ENCODE measurements around the gene NOTUM.

Gene NOTUM

GRCh38 chr17:81913394-81914102 is 47.4 kb downstream of the NOTUM start:
- Histone ChIP-seq H3K36me3 (ENCODE audit: insufficient read depth, low read length) (peaks cover 62% of the 10 kb centered on the region), H3K9ac (ENCODE audit: low read depth, low read length) (no peak overlapping the region)
- TF ChIP-seq EZH2 (IDR thresholded peaks at IDR 0.05; ENCODE audit: borderline replicate concordance, low read depth, low read length, severe bottlenecking) (no peak), CTCF (IDR thresholded peaks at IDR 0.05; ENCODE audit: borderline replicate concordance, extremely low read depth, low read length, poor library complexity, severe bottlenecking) (no peak)

GRCh38 chr17:81912441-81913309 is 48.3 kb downstream of the NOTUM start:
- peaks cover 67% of the 10 kb centered on the region for H4K20me1 ChIP-seq (ENCODE audit: insufficient read depth, low read length)
- H3K9ac ChIP-seq (ENCODE audit: low read depth, low read length) = no peak overlapping the region
- peaks cover 69% of the 10 kb centered on the region for H3K36me3 ChIP-seq (ENCODE audit: insufficient read depth, low read length)
- no peak overlapping the region for H2AFZ ChIP-seq (ENCODE audit: low read depth, low read length)
- TF ChIP-seq CTCF (IDR thresholded peaks at IDR 0.05; ENCODE audit: borderline replicate concordance, extremely low read depth, low read length, poor library complexity, severe bottlenecking) (no peak), EZH2 (IDR thresholded peaks at IDR 0.05; ENCODE audit: borderline replicate concordance, low read depth, low read length, severe bottlenecking) (no peak)
- H3K9me3 ChIP-seq (ENCODE audit: insufficient read depth, low read length, severe bottlenecking) = no peaks in the 10 kb centered on the region
- ATAC-seq (ENCODE audit: insufficient read depth, low read depth) = no peak
- peaks cover 43% of the 10 kb centered on the region for H3K4me1 ChIP-seq (ENCODE audit: insufficient read depth, low read length)
- no peaks in the 10 kb centered on the region for H3K27me3 ChIP-seq (ENCODE audit: insufficient read depth, low read length, poor library complexity)
- H3K4me3 ChIP-seq (ENCODE audit: low read depth in 1 of 2, low read length in 2 of 2) = no peak overlapping the region
- H3K27ac ChIP-seq (ENCODE audit: low read length) = no peak overlapping the region
- no peak overlapping the region for H3K4me2 ChIP-seq (ENCODE audit: insufficient read depth, low read length)
- H3K79me2 ChIP-seq (ENCODE audit: insufficient read depth, low read length) = peaks cover 44% of the 10 kb centered on the region
- DNase-seq = no peak

More at GRCh38 chr17:81913394-81914102, 47.4 kb downstream of the NOTUM start:
- DNase-seq (no peak), ATAC-seq (ENCODE audit: insufficient read depth, low read depth) (no peak)
- Histone ChIP-seq H3K79me2 (ENCODE audit: insufficient read depth, low read length) (peaks cover 47% of the 10 kb centered on the region), H3K4me2 (ENCODE audit: insufficient read depth, low read length) (no peak overlapping the region), H3K27me3 (ENCODE audit: insufficient read depth, low read length, poor library complexity) (no peaks in the 10 kb centered on the region), H3K9me3 (ENCODE audit: insufficient read depth, low read length, severe bottlenecking) (no peaks in the 10 kb centered on the region), H2AFZ (ENCODE audit: low read depth, low read length) (no peak overlapping the region), H4K20me1 (ENCODE audit: insufficient read depth, low read length) (peaks cover 60% of the 10 kb centered on the region), H3K4me3 (ENCODE audit: low read depth in 1 of 2, low read length in 2 of 2) (no peak overlapping the region), H3K4me1 (ENCODE audit: insufficient read depth, low read length) (peaks cover 48% of the 10 kb centered on the region), H3K27ac (ENCODE audit: low read length) (no peak overlapping the region)

GRCh38 chr17:81911969-81912368 is 49.0 kb downstream of the NOTUM start:
- TF ChIP-seq CTCF (IDR thresholded peaks at IDR 0.05; ENCODE audit: borderline replicate concordance, extremely low read depth, low read length, poor library complexity, severe bottlenecking) (no peak), EZH2 (IDR thresholded peaks at IDR 0.05; ENCODE audit: borderline replicate concordance, low read depth, low read length, severe bottlenecking) (no peak)
- Histone ChIP-seq H3K4me1 (ENCODE audit: insufficient read depth, low read length) (peaks cover 37% of the 10 kb centered on the region), H3K9me3 (ENCODE audit: insufficient read depth, low read length, severe bottlenecking) (no peaks in the 10 kb centered on the region), H3K9ac (ENCODE audit: low read depth, low read length) (no peak overlapping the region), H3K27me3 (ENCODE audit: insufficient read depth, low read length, poor library complexity) (no peaks in the 10 kb centered on the region), H3K36me3 (ENCODE audit: insufficient read depth, low read length) (peaks cover 74% of the 10 kb centered on the region), H3K4me3 (ENCODE audit: low read depth in 1 of 2, low read length in 2 of 2) (no peak overlapping the region), H3K4me2 (ENCODE audit: insufficient read depth, low read length) (peak overlapping the region; percentile 62), H3K79me2 (ENCODE audit: insufficient read depth, low read length) (peaks cover 37% of the 10 kb centered on the region), H2AFZ (ENCODE audit: low read depth, low read length) (no peak overlapping the region), H3K27ac (ENCODE audit: low read length) (no peak overlapping the region), H4K20me1 (ENCODE audit: insufficient read depth, low read length) (peaks cover 71% of the 10 kb centered on the region)
- DNase-seq (no peak), ATAC-seq (ENCODE audit: insufficient read depth, low read depth) (no peak)

All from DND-41 (cell line).